Measurements from ENCODE around the gene NKX2-4. TPM values are rescaled to one million over a fixed set of nuclear protein-coding genes. Genes with fewer than 3 reads are reported as not detected.
A peak's percentile ranks its signal among the peaks of the same experiment; 100 is the strongest.

The NKX2-4 gene
- total RNA-seq, result not detected

DNA sequence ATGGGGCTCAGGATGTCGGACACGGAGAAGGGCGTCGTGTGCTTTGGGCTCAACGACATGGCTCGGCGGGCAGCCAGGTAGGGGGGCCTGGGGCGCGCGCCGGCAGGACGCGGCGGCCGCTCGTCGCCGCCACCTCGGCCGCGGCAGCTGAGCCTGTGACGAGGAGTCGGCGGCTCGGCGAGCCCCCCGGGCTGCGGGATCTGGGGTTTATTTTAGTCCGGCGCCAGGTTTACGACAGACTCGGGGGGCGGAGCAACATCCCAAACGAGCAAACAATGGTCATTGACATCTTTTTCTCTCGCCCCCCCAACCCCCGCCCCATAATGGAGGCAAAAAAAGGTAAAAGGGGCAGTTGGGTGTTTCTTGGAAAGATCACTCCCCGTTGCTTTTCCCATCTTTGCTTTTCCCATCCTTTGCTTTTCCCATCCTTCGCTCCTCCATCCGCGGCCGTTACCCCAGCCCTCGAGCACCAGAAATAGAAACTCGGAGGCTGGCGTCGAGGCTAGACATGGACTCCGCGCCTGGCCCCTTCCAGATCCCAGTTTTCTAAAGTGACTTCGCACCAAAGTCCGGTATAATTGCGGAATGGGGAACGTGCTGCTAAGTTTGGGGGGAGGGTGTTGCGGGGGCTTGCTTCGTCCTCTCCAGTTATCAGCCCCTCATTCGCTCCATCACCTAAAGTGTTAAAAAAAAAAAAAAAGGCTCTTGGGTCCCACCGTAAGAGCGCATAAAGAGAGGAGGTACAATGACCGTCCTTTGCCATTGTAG, at the start of gene NKX2-4:
Gene NKX2-4, minus strand, starts transcription at position 186 of the 768 bp plus-strand sequence. Its CDS starts 127 bp downstream, at position 59.
- no peak for DNase-seq (ENCODE audit: low spot score)
- Histone ChIP-seq H3K4me3 (peak within 1 kb of the TSS; percentile 52), H3K4me1 (ENCODE audit: control insufficient read depth in 1 of 2, low read depth in 2 of 2) (peaks cover 0 to 12% of the 10 kb centered on the region in 2 donors), H3K27ac (peak within 1 kb of the TSS in 1 of 2 donors; percentile 4), H3K27me3 (replicated peaks; ENCODE audit: insufficient read depth) (peaks cover 53% of the 10 kb centered on the region), H3K9me3 (no peaks in the 10 kb centered on the region), H3K36me3 (no peaks in the 10 kb centered on the region)
- ATAC-seq (ENCODE audit: insufficient number of reproducible peaks, low FRiP score, low read depth), result no peak
- TF ChIP-seq, protein P1, sequence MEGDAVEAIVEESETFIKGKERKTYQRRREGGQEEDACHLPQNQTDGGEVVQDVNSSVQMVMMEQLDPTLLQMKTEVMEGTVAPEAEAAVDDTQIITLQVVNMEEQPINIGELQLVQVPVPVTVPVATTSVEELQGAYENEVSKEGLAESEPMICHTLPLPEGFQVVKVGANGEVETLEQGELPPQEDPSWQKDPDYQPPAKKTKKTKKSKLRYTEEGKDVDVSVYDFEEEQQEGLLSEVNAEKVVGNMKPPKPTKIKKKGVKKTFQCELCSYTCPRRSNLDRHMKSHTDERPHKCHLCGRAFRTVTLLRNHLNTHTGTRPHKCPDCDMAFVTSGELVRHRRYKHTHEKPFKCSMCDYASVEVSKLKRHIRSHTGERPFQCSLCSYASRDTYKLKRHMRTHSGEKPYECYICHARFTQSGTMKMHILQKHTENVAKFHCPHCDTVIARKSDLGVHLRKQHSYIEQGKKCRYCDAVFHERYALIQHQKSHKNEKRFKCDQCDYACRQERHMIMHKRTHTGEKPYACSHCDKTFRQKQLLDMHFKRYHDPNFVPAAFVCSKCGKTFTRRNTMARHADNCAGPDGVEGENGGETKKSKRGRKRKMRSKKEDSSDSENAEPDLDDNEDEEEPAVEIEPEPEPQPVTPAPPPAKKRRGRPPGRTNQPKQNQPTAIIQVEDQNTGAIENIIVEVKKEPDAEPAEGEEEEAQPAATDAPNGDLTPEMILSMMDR (IDR thresholded peaks at IDR 0.05), result no peak

DNA sequence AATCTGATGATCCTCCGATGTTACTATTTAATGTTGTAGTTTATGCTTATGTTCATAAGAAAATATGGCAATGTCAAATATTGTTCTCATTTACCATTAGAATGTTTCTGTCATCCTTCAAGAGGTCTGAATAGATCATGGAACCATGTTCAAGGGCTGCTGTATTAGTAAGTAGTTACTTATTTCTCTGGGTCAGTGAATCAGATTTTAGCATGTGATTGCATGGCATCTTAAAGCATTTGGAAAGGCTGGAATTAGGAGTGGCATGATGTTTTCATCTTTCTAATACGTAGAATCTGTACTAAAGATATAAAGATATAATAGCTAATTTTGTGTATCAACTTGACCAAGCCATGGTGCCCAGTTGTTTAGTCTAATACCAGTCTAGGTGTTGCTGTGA, 40.5 kb upstream of the NKX2-4 start:
- TF ChIP-seq, protein P1 (IDR thresholded peaks at IDR 0.05), result no peak
- ATAC-seq (ENCODE audit: insufficient number of reproducible peaks, low FRiP score, low read depth) (no peak), DNase-seq (ENCODE audit: low spot score) (no peak)
- Histone ChIP-seq H3K4me1 (ENCODE audit: control insufficient read depth in 1 of 2, low read depth in 2 of 2) (no peaks in the 10 kb centered on the region), H3K9me3 (no peaks in the 10 kb centered on the region), H3K27ac (no peak overlapping the region), H3K4me3 (no peak overlapping the region), H3K27me3 (replicated peaks; ENCODE audit: insufficient read depth) (no peaks in the 10 kb centered on the region), H3K36me3 (no peaks in the 10 kb centered on the region)

DNA sequence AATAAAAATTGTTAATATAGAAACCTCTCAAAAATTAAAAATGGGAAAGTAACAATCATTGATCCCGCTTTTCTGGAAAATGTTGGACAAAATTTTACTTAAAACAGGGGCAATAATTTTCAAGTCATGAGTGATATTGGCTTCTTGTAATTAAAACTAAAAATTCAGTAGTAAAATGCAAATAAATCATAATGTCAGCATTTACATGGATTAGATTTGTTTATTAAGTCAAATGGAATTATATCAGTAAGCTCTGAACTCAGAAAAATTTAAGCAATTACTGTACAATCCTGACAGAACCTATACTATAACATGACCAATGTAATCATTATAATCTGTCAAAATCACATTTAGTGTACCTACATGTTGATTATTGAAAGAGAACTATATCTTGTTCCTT, 39.9 kb upstream of the NKX2-4 start:
- H3K27ac ChIP-seq, result no peak overlapping the region
- no peaks in the 10 kb centered on the region for H3K4me1 ChIP-seq (ENCODE audit: control insufficient read depth in 1 of 2, low read depth in 2 of 2)
- H3K27me3 ChIP-seq (replicated peaks; ENCODE audit: insufficient read depth), result no peaks in the 10 kb centered on the region
- TF ChIP-seq, protein P1 (IDR thresholded peaks at IDR 0.05), result no peak
- no peaks in the 10 kb centered on the region for H3K36me3 ChIP-seq
- ATAC-seq (ENCODE audit: insufficient number of reproducible peaks, low FRiP score, low read depth) (no peak), DNase-seq (ENCODE audit: low spot score) (no peak)
- no peaks in the 10 kb centered on the region for H3K9me3 ChIP-seq
- no peak overlapping the region for H3K4me3 ChIP-seq

DNA sequence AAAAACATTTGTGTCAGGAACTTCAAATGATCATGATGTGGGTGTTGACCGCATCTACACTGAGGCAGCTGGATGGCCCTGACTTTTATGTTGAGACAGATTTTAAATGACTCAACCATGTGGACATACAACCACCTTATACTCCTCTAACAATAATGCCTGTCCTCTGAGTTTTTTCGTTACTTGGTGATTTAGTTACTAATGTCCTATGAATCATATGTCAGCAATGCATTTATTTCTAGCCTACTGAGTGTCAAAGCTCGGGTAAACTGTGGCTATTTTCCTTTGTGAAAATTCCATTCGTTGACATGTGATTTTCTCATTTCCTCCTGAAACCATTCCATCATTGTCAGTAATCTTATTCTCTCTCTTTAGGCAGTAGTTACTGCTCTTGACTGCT, 38.9 kb upstream of the NKX2-4 start:
- H3K27ac ChIP-seq, result no peak overlapping the region
- H3K36me3 ChIP-seq, result no peaks in the 10 kb centered on the region
- H3K4me1 ChIP-seq (ENCODE audit: control insufficient read depth in 1 of 2, low read depth in 2 of 2), result no peaks in the 10 kb centered on the region
- TF ChIP-seq, protein P1 (IDR thresholded peaks at IDR 0.05), result no peak
- no peak for DNase-seq (ENCODE audit: low spot score)
- H3K4me3 ChIP-seq, result no peak overlapping the region
- no peaks in the 10 kb centered on the region for H3K9me3 ChIP-seq
- no peak for ATAC-seq (ENCODE audit: insufficient number of reproducible peaks, low FRiP score, low read depth)
- no peaks in the 10 kb centered on the region for H3K27me3 ChIP-seq (replicated peaks; ENCODE audit: insufficient read depth)

DNA sequence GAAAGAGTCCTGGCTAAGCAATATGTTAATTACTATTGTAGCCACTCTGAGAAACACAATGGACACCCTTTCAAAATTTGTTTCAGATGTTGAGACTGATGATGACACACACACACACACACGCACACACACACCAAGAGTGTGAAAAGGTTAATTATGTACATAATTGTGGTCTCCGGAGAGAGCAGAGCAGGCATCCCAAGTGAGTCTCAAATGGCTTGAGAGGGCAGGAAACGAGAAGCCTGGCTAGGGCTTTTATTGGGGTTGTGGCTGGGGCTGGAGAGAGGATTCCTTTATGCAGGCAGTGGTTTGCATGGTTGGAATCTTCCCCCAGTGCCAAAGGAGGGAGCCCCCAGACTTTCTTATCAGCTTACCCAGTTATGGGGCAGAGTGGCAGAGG, 38.2 kb upstream of the NKX2-4 start:
- DNase-seq (ENCODE audit: low spot score) (no peak), ATAC-seq (ENCODE audit: insufficient number of reproducible peaks, low FRiP score, low read depth) (no peak)
- no peak overlapping the region for H3K4me3 ChIP-seq
- no peaks in the 10 kb centered on the region for H3K27me3 ChIP-seq (replicated peaks; ENCODE audit: insufficient read depth)
- TF ChIP-seq, protein P1 (IDR thresholded peaks at IDR 0.05), result no peak
- H3K36me3 ChIP-seq, result no peaks in the 10 kb centered on the region
- no peaks in the 10 kb centered on the region for H3K4me1 ChIP-seq (ENCODE audit: control insufficient read depth in 1 of 2, low read depth in 2 of 2)
- H3K27ac ChIP-seq, result no peak overlapping the region
- no peaks in the 10 kb centered on the region for H3K9me3 ChIP-seq
